ENCODE data around the gene SLC44A5.
"Not testable (repeated sequence)": the region's sequence is repeated elsewhere in the genome, so short reads cannot be mapped to it uniquely, and the experiment has no call there.

SLC44A5 gene

DNA sequence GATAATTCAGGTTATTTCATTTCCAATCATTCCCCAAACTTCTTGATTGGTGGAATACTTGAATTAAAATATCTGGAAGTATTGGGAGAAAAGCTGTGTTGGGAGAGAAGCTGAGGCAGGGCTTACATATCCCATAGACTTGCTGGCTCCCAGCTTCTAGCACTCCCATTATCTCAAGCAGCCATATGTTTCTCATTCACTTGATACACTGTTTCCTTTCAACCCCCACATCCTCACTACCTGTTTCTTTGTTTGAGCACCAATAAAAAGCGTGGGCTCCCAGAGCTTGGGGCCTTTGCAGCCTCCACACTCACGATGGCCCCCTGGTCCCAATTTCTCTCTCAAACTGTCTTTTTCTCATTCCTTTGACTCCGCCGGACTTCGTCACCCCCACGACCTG lies 256.6 kb downstream of the SLC44A5 start:
- not testable (repeated sequence) for DNase-seq

DNA sequence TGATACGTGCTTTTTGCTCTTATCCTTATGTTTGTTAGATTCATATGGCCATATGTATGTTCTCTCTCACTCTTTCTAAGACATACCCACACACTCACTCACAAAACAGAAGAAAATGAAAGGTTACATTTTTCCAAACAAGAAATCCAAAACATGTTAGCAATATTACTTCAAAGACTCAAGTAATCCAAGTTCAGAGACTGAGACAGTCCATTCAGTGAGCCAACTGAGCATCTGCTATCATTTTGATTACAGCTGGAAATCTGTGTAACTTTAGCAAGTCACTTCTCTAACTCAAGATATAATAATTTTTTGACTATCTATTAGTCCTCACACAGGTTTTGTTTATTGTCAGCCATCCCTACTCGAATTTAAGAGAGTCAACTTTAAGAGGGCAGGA lies 257.9 kb downstream of the SLC44A5 start:
- DNase-seq, result no peak

GRCh38 chr1:75345538-75346292 lies 265.2 kb downstream of the SLC44A5 start:
- DNase-seq, result no peak

GRCh38 chr1:75342786-75343185 lies 268.1 kb downstream of the SLC44A5 start:
- no peak for DNase-seq

- no peak for DNase-seq
These were observed 269.4 kb downstream of the SLC44A5 start for GRCh38 chr1:75341537-75341936.

GRCh38 chr1:75338616-75339483 lies 272.1 kb downstream of the SLC44A5 start:
- no peak for DNase-seq

GRCh38 chr1:75334876-75335389 lies 276.0 kb downstream of the SLC44A5 start:
- no peak for DNase-seq

DNA sequence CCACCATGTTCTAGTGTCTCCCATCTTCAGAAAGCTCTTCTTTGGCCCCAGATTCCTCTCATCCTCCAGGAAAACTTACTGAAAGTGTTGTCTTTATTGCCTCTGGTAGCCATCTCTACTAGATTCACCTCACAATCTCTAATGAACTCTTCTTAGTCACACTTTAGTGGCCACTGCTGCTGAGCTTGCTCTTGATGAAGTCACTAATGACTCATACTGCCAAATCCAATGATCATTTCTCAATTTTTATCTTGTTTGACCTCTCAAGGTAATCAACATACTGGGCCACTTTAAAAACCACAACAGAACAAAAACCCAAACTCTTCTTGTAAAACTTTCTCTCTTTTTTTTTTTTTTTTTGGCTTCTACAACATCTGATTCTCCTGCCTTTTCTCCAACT lies 280.3 kb downstream of the SLC44A5 start:
- DNase-seq, result no peak

DNA sequence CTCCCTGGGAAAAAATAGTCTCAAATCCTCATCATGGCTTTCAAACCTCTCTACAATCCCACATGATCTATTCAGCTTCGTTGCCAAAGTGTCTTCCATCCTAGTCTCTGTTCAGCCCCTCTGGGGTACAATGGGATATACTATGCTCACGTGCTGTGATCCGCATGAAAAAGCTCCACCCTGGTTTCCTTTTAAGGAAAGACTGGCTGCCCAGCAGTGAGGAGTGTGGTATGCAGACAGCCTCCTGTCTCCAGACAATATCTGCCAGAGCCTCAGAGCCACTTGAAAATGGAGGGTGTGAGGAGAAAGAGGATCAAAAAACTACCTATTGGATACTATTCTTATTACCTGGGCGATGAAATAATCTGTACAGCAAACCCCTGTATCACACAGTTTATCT lies 282.2 kb downstream of the SLC44A5 start:
- no peak for DNase-seq

GRCh38 chr1:75327395-75327794 lies 283.5 kb downstream of the SLC44A5 start:
- no peak for DNase-seq

- no peak for DNase-seq
These were observed 292.9 kb downstream of the SLC44A5 start for GRCh38 chr1:75317976-75318375.

GRCh38 chr1:75316230-75316629 lies 294.7 kb downstream of the SLC44A5 start:
- no peak for DNase-seq

- no peak for DNase-seq
These were observed 298.3 kb downstream of the SLC44A5 start for GRCh38 chr1:75312620-75313019.

DNA sequence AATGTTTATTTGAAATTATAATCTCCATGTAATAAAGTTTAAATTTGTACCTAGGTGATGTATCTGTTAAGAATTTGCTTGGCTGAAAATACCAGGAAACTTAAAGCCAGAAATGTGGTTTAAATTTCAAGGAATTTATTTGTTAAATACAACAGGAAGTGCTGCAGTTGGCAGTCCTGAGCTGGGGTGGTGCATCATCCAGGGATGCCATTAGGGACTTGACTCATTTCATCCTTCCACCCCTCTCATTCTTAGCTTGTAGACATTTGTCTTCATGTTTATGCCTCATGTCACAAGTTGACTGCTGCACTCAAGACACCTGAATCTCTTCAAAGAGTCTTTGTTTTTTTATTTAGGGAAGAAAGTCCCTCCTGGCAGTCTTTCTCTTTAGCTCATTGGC lies 300.8 kb downstream of the SLC44A5 start:
- DNase-seq, result no peak

DNA sequence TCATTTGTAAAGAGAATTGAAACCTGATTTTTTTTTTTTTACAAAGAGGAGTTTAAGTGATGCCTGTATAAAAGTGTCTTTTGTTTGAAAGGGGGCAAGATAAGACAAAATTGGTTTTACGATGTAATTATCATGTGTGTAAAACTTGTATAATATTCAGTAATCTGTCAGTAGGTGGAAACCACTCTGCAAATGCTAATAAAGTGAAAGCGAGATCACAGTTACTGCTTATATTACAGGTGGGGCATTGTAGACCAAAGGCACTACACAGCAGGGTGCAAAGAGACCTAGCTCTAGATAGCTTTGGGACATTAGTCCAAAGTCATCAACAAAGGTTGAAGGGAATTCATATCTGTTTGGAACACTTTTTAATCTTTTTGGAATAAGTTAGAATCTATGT lies 302.5 kb downstream of the SLC44A5 start:
- no peak for DNase-seq

DNA sequence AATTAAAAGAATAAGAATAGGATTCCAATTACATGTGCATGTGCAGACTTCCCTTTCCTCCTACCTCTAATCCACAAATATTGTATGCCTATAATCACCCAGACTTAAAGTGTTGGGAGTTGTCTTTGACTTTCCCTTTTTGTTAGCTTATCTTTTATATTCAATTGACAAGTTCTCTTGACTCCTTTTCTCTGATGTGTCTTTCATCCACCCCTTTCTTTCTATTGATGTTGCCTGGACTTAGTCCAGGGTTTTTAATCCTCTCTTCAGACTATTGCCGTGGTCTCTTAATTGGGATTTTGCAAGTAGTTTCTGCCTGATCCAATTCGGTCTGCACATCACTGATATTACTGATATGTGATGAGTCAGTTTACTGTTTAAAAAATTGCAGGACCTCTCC lies 305.9 kb downstream of the SLC44A5 start:
- DNase-seq, result no peak

DNA sequence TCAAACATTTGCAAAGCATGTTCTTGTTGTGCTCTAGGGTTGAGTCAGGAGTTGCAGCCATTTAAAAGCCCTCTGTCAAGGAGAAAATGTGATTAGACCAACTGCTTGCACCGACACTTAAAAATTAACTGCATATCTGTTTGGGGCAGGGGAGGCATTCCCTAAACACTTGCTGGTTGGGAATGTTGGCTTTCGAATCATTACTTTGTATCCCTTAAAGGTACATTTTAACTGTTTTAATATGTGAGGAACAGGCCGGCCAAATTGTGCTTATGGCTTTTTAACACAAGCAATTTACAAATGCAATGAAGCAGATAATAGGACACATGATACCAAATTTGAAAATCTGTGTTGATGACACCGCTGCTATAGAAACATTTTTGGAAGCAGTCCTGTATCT lies 317.6 kb downstream of the SLC44A5 start:
- DNase-seq, result no peak

DNA sequence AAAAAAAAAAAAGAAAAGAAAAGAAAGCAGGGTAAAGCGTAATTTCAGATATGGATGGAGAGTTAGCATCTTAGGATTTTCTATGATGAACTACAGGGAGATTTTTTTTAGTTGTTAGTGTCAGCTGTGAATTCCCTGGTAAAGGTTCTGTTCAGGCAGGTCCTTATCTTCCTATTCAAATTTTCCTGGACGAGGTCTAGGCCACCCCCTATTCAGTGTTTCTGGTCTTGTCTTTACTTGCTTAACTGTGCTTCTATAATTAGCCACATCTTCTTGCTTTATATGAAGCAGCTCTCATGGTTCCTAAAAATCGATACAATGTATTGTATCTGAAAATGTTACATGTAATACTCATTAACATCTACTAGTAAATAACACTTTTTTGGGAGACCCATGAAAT lies 318.9 kb downstream of the SLC44A5 start:
- DNase-seq, result no peak

- no peak for DNase-seq
These were observed 334.5 kb downstream of the SLC44A5 start for GRCh38 chr1:75276385-75276784.

- no peak for DNase-seq
These were observed 335.3 kb downstream of the SLC44A5 start for GRCh38 chr1:75275631-75276030.

GRCh38 chr1:75274920-75275506 lies 335.9 kb downstream of the SLC44A5 start:
- no peak for DNase-seq

- no peak for DNase-seq
These were observed 337.8 kb downstream of the SLC44A5 start for GRCh38 chr1:75273110-75273509.

GRCh38 chr1:75265792-75266191 lies 345.1 kb downstream of the SLC44A5 start:
- DNase-seq, result no peak

GRCh38 chr1:75264112-75264511 lies 346.8 kb downstream of the SLC44A5 start:
- no peak for DNase-seq
